ENCODE results near the gene PROSER2. TPM values are rescaled to one million over a fixed set of nuclear protein-coding genes. Genes with fewer than 3 reads are reported as not detected.

The PROSER2 gene
- total RNA-seq, 1 experiment from 2014 or later, result 4.1 TPM

DNA sequence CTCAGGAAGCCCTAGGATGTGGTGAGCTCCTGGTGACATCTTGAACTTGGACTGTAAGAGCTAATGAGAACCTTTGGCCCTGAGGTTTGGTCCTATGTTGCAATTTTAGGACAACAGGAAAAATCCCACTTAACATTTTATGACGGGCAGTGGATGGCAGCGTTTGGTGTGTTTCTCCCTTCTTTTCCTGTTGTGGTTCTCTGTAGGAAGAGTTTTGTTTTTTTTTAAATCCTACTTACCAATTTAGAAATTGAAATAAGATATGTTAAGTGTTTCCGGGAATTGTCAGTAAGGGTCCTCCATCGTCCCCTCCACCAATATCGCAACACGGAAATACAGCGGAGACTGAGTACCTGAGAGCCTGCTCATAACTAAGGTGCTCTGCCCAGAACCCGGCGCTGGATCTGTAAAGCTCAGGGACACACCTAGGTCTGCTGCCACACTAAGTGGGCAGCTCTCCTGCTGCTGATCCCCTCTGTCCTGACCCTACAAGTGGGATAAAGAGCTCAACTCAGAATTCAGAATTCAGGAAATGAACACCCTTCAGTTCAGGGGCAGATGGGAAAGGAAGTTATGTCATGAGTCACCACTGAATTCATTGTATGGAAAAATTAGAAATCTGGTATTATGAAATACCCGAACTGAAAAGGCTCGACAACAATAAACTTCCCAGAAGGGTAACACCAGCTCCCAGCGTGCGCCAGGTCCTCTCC lies 9.1 kb upstream of the PROSER2 start:
- DNase-seq (ENCODE audit: low read depth, low spot score), result no peak
- TF ChIP-seq SIN3A (IDR thresholded peaks at IDR 0.05; ENCODE audit: borderline replicate concordance, insufficient read depth, low read depth, low read length) (no peak), POLR2AphosphoS5 (IDR thresholded peaks at IDR 0.05; ENCODE audit: low read depth, low read length) (no peak), TCF7L2 (IDR thresholded peaks at IDR 0.05; ENCODE audit: low read depth, low read length) (no peak)
- TF ChIP-seq, protein P1, sequence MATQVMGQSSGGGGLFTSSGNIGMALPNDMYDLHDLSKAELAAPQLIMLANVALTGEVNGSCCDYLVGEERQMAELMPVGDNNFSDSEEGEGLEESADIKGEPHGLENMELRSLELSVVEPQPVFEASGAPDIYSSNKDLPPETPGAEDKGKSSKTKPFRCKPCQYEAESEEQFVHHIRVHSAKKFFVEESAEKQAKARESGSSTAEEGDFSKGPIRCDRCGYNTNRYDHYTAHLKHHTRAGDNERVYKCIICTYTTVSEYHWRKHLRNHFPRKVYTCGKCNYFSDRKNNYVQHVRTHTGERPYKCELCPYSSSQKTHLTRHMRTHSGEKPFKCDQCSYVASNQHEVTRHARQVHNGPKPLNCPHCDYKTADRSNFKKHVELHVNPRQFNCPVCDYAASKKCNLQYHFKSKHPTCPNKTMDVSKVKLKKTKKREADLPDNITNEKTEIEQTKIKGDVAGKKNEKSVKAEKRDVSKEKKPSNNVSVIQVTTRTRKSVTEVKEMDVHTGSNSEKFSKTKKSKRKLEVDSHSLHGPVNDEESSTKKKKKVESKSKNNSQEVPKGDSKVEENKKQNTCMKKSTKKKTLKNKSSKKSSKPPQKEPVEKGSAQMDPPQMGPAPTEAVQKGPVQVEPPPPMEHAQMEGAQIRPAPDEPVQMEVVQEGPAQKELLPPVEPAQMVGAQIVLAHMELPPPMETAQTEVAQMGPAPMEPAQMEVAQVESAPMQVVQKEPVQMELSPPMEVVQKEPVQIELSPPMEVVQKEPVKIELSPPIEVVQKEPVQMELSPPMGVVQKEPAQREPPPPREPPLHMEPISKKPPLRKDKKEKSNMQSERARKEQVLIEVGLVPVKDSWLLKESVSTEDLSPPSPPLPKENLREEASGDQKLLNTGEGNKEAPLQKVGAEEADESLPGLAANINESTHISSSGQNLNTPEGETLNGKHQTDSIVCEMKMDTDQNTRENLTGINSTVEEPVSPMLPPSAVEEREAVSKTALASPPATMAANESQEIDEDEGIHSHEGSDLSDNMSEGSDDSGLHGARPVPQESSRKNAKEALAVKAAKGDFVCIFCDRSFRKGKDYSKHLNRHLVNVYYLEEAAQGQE (IDR thresholded peaks at IDR 0.05; ENCODE audit: insufficient read depth in 1 of 2, low read depth in 2 of 2, low read length in 1 of 2), result no peak
- TF ChIP-seq, protein P2, sequence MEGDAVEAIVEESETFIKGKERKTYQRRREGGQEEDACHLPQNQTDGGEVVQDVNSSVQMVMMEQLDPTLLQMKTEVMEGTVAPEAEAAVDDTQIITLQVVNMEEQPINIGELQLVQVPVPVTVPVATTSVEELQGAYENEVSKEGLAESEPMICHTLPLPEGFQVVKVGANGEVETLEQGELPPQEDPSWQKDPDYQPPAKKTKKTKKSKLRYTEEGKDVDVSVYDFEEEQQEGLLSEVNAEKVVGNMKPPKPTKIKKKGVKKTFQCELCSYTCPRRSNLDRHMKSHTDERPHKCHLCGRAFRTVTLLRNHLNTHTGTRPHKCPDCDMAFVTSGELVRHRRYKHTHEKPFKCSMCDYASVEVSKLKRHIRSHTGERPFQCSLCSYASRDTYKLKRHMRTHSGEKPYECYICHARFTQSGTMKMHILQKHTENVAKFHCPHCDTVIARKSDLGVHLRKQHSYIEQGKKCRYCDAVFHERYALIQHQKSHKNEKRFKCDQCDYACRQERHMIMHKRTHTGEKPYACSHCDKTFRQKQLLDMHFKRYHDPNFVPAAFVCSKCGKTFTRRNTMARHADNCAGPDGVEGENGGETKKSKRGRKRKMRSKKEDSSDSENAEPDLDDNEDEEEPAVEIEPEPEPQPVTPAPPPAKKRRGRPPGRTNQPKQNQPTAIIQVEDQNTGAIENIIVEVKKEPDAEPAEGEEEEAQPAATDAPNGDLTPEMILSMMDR (IDR thresholded peaks at IDR 0.05), result no peak
- ATAC-seq, result no peak
- CTCF ChIA-PET, result no interaction called here
- intact Hi-C loops (cut with micrococcal nuclease; ENCODE audit: unreplicated experiment) (no loop called here), in situ Hi-C loops (cut with HindIII; ENCODE audit: low pct_unique_long_range_greater_than_20kb, low sequenced_read_pairs) (no loop called here)
- Histone ChIP-seq H3K27me3 (ENCODE audit: control insufficient read depth, insufficient read depth, low read length) (no peaks in the 10 kb centered on the region), H3K4me1 (ENCODE audit: control insufficient read depth, insufficient read depth, low read length) (no peaks in the 10 kb centered on the region), H3K4me3 (ENCODE audit: low read depth in 2 of 2, low read length in 2 of 2) (no peak overlapping the region), H3K9me3 (ENCODE audit: control insufficient read depth, insufficient read depth, low read depth, low read length) (no peaks in the 10 kb centered on the region), H3K27ac (ENCODE audit: low read length) (no peak overlapping the region), H3K36me3 (ENCODE audit: control insufficient read depth, insufficient read depth, low read length) (no peaks in the 10 kb centered on the region)
- POLR2A ChIA-PET, result no interaction called here
- no TSS peak for BruUV-seq (replicated peaks)

DNA sequence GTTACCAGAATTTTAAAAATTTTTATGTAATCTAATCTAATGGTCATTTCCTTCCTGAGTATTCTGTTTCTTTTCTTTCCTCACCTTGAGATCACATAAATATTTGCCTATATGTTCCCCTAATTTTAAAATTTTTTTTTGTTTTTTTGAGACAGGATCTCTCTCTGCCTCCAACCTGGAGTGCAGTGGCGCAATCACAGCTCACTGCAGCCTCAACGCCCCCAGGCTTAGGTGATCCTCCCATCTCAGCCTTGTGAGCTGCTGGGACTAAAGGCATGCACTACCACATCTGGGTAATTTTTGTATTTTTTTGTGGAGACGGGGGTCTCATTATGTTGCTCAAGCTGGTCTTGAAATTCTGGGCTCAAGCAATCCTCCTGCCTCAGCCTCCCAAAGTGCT lies 4.1 kb upstream of the PROSER2 start:
- DNase-seq (ENCODE audit: low read depth, low spot score) (no peak), ATAC-seq (no peak)
- Histone ChIP-seq H3K9me3 (ENCODE audit: control insufficient read depth, insufficient read depth, low read depth, low read length) (no peaks in the 10 kb centered on the region), H3K36me3 (ENCODE audit: control insufficient read depth, insufficient read depth, low read length) (peaks cover 4% of the 10 kb centered on the region; the same call in 1 of the 2 replicates), H3K4me3 (ENCODE audit: low read depth in 2 of 2, low read length in 2 of 2) (no peak overlapping the region), H3K27me3 (ENCODE audit: control insufficient read depth, insufficient read depth, low read length) (peaks cover under 1% of the 10 kb centered on the region; the same call in 1 of the 2 replicates), H3K4me1 (ENCODE audit: control insufficient read depth, insufficient read depth, low read length) (0 out of 2 replicates have a peak, but pooled peaks cover 1% of the 10 kb centered on the region), H3K27ac (ENCODE audit: low read length) (no peak overlapping the region)
- intact Hi-C loops (cut with micrococcal nuclease; ENCODE audit: unreplicated experiment) (no loop called here), in situ Hi-C loops (cut with HindIII; ENCODE audit: low pct_unique_long_range_greater_than_20kb, low sequenced_read_pairs) (no loop called here)
- TF ChIP-seq, protein P2 (IDR thresholded peaks at IDR 0.05), result no peak
- TF ChIP-seq, protein P1 (IDR thresholded peaks at IDR 0.05; ENCODE audit: insufficient read depth in 1 of 2, low read depth in 2 of 2, low read length in 1 of 2), result no peak
- TF ChIP-seq SIN3A (IDR thresholded peaks at IDR 0.05; ENCODE audit: borderline replicate concordance, insufficient read depth, low read depth, low read length) (no peak), TCF7L2 (IDR thresholded peaks at IDR 0.05; ENCODE audit: low read depth, low read length) (no peak), POLR2AphosphoS5 (IDR thresholded peaks at IDR 0.05; ENCODE audit: low read depth, low read length) (no peak)
- ChIA-PET POLR2A (no interaction called here), CTCF (interaction anchor here (0.6 to 1.5 kb wide), 2 partner anchors 20 to 321 kb away, joined by 3 to 16 read pairs; no protein-coding TSS in a partner anchor)
- no TSS peak for BruUV-seq (replicated peaks)

Measured in Panc1 (cell line).